Esophagus squamous epithelium (tissue), 4 donors: Measurements from ENCODE around the gene TLCD1.

ENCODE experiments used
- CTCF ChIP-seq, 6 experiments: fragments of 450-650 bp in 4 of 6; fragments of 200-600 bp in 2 of 6; sonication (generic) in 2 of 6; IDR thresholded peaks; one replicate each; pipeline ENCODE4 v1.5.1; 2016 to 2019; ENCODE audit warnings: antibody characterized with exemption in 6 of 6, mild to moderate bottlenecking in 4 of 6, moderate library complexity in 4 of 6
- POLR2A ChIP-seq, 4 donors: fragments of 450-650 bp; IDR thresholded peaks; one replicate each; pipeline ENCODE4 v1.6.1; 2017; ENCODE audit warnings: antibody characterized with exemption in 4 of 4, mild to moderate bottlenecking in 4 of 4, moderate library complexity in 3 of 4

GRCh38 chr17:28705074-28705659 lies 20.9 kb downstream of the TLCD1 start:
- TF ChIP-seq CTCF (IDR thresholded peaks at IDR 0.05) (no peak), POLR2A (IDR thresholded peaks at IDR 0.05) (no peak)
